Loucy (cell line): ENCODE results near the gene SLAIN1.

Experiments
- H2AFZ ChIP-seq: fragments of 200-600 bp; sonication (generic); 2 replicates; pipeline ENCODE4 v1.6.0; 2016; ENCODE audit warnings: antibody characterized with exemption, mild to moderate bottlenecking, low read length, moderate library complexity
- H3F3A ChIP-seq: fragments of 200-600 bp; 2 replicates; pipeline ENCODE4 v1.6.0; 2016; ENCODE audit warnings: antibody characterized with exemption, low read depth, mild to moderate bottlenecking
- H3K27me3 ChIP-seq: fragments of 200-600 bp; sonication (generic); 2 replicates; pipeline ENCODE4 v1.6.1; 2014; ENCODE audit warnings: low read length, mild to moderate bottlenecking; ENCODE audit not compliant: insufficient read depth, poor library complexity, severe bottlenecking
- H3K36me3 ChIP-seq: fragments of 200-600 bp; sonication (generic); 2 replicates; pipeline ENCODE4 v1.6.1; 2016; ENCODE audit warnings: low read length; ENCODE audit not compliant: insufficient read depth
- H3K4me1 ChIP-seq: fragments of 200-600 bp; sonication (generic); 2 replicates; pipeline ENCODE4 v1.5.1; 2014; ENCODE audit warnings: low read length, mild to moderate bottlenecking; ENCODE audit not compliant: insufficient read depth, poor library complexity, severe bottlenecking
- H3K4me2 ChIP-seq: fragments of 200-600 bp; sonication (generic); 2 replicates; pipeline ENCODE4 v1.6.0; 2014; ENCODE audit warnings: antibody characterized with exemption, low read length, low read depth, mild to moderate bottlenecking; ENCODE audit not compliant: poor library complexity, severe bottlenecking
- H3K4me3 ChIP-seq: fragments of 200-600 bp; sonication (generic); 2 replicates; pipeline ENCODE4 v1.5.1; 2014; ENCODE audit warnings: low read length, mild to moderate bottlenecking, mixed read lengths; ENCODE audit not compliant: poor library complexity, severe bottlenecking
- H3K79me2 ChIP-seq: fragments of 200-600 bp; sonication (generic); 2 replicates; pipeline ENCODE4 v1.6.1; 2014; ENCODE audit warnings: low read length; ENCODE audit not compliant: insufficient read depth
- H3K9ac ChIP-seq: fragments of 200-600 bp; sonication (generic); 2 replicates; pipeline ENCODE4 v1.6.0; 2014; ENCODE audit warnings: mild to moderate bottlenecking, low read depth, low read length, moderate library complexity; ENCODE audit not compliant: poor library complexity, severe bottlenecking
- H3K9me2 ChIP-seq: fragments of 200-600 bp; sonication (generic); replicated peaks from 2 replicates; pipeline ENCODE4 v1.6.1; 2016; ENCODE audit warnings: low read depth, low read length, mixed read lengths
- H3K9me3 ChIP-seq: fragments of 200-600 bp; sonication (generic); 2 replicates; pipeline ENCODE4 v1.6.1; 2014; ENCODE audit warnings: mild to moderate bottlenecking, antibody characterized with exemption, low read length, low read depth; ENCODE audit not compliant: insufficient read depth
- H4K20me1 ChIP-seq: fragments of 200-600 bp; sonication (generic); 2 replicates; pipeline ENCODE4 v1.6.0; 2014; ENCODE audit warnings: antibody characterized with exemption, low read length, mild to moderate bottlenecking; ENCODE audit not compliant: insufficient read depth, poor library complexity, severe bottlenecking
- EZH2phosphoT487 ChIP-seq: fragments of 200-600 bp; IDR thresholded peaks from 2 replicates; pipeline ENCODE4 v1.6.1; 2018; ENCODE audit warnings: antibody characterized with exemption, mild to moderate bottlenecking, moderate library complexity, borderline replicate concordance
- TF ChIP-seq, protein P1 (sequence below): fragments of 200-600 bp; sonication (generic); conservative IDR thresholded peaks from 2 replicates; pipeline ENCODE4 v1.5.1; 2014; ENCODE audit warnings: mild to moderate bottlenecking, antibody characterized with exemption, low read length

SLAIN1 gene

DNA sequence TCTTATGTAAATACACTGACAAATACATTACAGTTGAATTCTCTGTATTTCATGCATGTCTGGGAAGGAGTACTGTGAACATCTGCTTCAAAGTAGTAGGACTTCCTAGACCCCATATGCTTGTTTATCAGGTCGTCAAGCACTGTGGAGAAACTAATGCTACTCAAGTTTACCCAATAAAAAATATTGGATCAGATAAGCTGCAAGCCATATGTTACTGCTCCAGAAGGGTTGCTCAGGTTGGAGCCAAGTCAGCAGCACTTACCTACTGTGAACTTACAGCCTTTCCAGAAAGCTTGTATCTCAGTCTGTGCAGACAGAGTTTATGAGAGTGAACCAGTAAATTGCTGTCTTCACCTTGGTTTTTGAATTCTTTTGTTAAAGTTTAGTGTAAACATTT lies 36.2 kb downstream of the SLAIN1 start:
- Histone ChIP-seq H3K4me1 (no peaks in the 10 kb centered on the region), H3K9me2 (no peaks in the 10 kb centered on the region), H3F3A (no peaks in the 10 kb centered on the region), H3K4me3 (no peak overlapping the region), H3K27me3 (no peaks in the 10 kb centered on the region), H3K79me2 (no peaks in the 10 kb centered on the region), H4K20me1 (no peaks in the 10 kb centered on the region), H2AFZ (no peak overlapping the region), H3K9me3 (no peaks in the 10 kb centered on the region), H3K9ac (no peak overlapping the region), H3K4me2 (no peak overlapping the region), H3K36me3 (no peaks in the 10 kb centered on the region)
- no peak for TF ChIP-seq EZH2phosphoT487
- TF ChIP-seq, protein P1, sequence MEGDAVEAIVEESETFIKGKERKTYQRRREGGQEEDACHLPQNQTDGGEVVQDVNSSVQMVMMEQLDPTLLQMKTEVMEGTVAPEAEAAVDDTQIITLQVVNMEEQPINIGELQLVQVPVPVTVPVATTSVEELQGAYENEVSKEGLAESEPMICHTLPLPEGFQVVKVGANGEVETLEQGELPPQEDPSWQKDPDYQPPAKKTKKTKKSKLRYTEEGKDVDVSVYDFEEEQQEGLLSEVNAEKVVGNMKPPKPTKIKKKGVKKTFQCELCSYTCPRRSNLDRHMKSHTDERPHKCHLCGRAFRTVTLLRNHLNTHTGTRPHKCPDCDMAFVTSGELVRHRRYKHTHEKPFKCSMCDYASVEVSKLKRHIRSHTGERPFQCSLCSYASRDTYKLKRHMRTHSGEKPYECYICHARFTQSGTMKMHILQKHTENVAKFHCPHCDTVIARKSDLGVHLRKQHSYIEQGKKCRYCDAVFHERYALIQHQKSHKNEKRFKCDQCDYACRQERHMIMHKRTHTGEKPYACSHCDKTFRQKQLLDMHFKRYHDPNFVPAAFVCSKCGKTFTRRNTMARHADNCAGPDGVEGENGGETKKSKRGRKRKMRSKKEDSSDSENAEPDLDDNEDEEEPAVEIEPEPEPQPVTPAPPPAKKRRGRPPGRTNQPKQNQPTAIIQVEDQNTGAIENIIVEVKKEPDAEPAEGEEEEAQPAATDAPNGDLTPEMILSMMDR, result no peak

DNA sequence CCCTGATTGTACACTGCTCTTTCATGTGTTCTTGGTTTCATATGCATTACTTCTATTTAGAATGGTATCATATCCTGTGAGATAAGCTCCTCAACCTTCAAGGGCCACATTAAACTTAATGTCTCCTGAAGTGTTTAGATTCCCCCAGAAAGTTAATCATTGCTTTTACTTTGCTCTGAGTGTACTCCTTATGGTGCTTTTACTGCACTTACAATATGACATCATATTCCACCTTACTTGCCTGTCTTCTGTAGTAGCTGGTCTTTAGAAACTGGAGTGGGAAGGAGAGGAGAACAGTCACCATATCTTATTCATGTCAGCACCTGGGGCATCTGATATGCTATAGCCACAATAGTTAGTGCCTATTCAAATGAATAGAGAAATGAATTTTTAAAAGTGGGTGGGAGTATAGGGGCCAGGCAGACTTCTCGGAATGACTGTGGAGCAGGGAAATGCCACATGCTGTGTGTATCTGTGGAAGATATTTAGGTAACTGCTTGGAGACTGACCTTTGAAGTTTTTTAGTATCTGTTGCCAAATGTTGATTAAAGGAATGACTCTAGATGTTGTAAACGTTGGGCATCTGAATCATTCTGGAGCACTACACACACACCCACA lies 40.2 kb downstream of the SLAIN1 start:
- no peaks in the 10 kb centered on the region for H3K79me2 ChIP-seq
- no peaks in the 10 kb centered on the region for H3K9me2 ChIP-seq
- H3K4me1 ChIP-seq, result no peaks in the 10 kb centered on the region
- no peaks in the 10 kb centered on the region for H4K20me1 ChIP-seq
- no peak overlapping the region for H3K9ac ChIP-seq
- no peak overlapping the region for H3K4me2 ChIP-seq
- no peaks in the 10 kb centered on the region for H3K36me3 ChIP-seq
- no peak overlapping the region for H2AFZ ChIP-seq
- no peak overlapping the region for H3K4me3 ChIP-seq
- no peaks in the 10 kb centered on the region for H3K27me3 ChIP-seq
- TF ChIP-seq EZH2phosphoT487, result no peak
- TF ChIP-seq, protein P1, result no peak
- H3K9me3 ChIP-seq, result no peaks in the 10 kb centered on the region
- H3F3A ChIP-seq, result no peaks in the 10 kb centered on the region

DNA sequence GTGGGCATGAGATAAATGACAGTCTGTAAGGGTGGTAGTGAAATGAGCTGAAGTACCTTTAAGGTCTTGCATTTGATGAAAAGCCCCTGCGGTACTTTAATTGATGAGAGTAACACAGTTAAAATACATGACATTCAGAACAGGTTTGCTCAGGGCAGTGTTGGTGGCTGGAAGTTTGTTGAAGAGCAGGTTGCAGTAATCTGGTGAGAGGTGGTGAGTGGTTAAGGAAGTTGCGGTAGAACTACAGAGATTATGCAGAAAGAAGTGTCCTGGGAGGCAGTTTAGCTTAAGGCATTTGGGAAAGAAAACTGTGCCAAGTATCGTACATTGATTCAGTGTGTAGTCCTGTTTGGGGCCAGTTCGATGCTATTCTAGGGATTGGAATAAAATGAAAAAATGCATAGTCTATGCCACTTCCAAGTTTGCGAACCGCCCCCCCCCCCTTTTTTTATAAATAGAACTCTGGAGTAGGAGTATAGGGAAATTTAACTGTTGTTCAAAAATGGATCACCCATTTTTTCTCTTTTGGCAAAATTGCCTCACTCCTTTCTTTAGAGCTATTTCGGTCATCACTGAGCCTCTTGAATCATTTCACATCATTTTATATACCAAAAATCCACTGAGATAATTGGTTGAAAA lies 42.7 kb downstream of the SLAIN1 start:
- Histone ChIP-seq H2AFZ (no peak overlapping the region), H3K79me2 (no peaks in the 10 kb centered on the region), H3K4me2 (no peak overlapping the region)

More for the DNA sequence above, 42.7 kb downstream of the SLAIN1 start:
- H3K36me3 ChIP-seq, result no peaks in the 10 kb centered on the region
- no peaks in the 10 kb centered on the region for H3K27me3 ChIP-seq
- no peaks in the 10 kb centered on the region for H4K20me1 ChIP-seq
- no peaks in the 10 kb centered on the region for H3K9me3 ChIP-seq
- no peaks in the 10 kb centered on the region for H3K4me1 ChIP-seq
- H3K4me3 ChIP-seq, result no peak overlapping the region
- H3K9me2 ChIP-seq, result no peaks in the 10 kb centered on the region
- TF ChIP-seq, protein P1, result no peak
- TF ChIP-seq EZH2phosphoT487, result no peak
- no peaks in the 10 kb centered on the region for H3F3A ChIP-seq
- H3K9ac ChIP-seq, result no peak overlapping the region
